Activated CD4-positive, CD25-positive, alpha-beta regulatory T cell treated with anti-CD3 and anti-CD28 coated beads, Interleukin-2, amount 50 U/mL, for 16 hours (primary cell): ENCODE results near the gene LCN15.
"Not testable (repeated sequence)": the region's sequence is repeated elsewhere in the genome, so short reads cannot be mapped to it uniquely, and the experiment has no call there.

Source experiments
- DNase-seq: peaks from one replicate; pipeline ENCODE4 v3.0.0-alpha.2; 2020; ENCODE audit warnings: low read depth, low spot score

The LCN15 gene

DNA sequence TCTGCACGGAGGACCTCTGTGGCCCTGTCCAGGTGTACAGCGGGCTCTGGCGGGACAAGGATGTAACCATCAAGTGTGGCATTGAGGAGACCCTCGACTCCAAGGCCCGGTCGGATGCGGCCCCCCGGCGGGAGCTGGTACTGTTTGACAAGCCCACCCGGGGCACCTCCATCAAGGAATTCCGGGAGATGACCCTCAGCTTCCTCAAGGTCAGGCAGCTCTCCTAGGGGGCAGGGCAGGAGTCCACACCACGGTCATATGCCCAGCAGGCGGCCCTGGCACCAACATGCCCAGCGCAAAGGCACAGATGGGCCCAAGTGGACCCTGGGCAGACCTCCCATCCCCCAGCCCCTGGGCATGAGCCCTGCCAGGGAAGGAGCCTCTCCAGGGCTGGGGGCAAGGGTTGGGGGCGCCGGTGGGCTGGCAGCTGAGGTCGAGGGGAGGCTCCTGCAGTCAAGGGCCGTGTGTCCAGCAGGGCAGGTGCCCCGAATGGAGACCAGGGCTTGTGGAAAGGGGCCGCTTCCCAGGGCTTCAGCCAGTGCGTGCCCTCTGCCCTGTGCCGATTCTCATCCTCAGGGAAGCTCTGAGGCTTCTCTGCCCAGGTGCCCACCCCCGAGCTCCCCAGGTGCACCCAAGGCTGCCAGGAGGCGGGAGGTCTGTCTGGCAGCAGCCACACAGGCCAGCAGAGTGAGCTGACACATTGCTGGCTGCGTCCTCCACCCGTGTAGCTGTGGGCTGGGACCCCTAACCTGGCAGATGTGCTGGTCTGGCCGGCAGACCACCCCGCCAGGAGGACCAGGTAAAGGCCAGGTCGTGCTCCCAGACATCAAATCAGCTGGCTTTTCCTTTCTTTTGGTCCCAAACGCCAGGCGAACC, 42.0 kb downstream of the LCN15 start:
- DNase-seq, result no peak

DNA sequence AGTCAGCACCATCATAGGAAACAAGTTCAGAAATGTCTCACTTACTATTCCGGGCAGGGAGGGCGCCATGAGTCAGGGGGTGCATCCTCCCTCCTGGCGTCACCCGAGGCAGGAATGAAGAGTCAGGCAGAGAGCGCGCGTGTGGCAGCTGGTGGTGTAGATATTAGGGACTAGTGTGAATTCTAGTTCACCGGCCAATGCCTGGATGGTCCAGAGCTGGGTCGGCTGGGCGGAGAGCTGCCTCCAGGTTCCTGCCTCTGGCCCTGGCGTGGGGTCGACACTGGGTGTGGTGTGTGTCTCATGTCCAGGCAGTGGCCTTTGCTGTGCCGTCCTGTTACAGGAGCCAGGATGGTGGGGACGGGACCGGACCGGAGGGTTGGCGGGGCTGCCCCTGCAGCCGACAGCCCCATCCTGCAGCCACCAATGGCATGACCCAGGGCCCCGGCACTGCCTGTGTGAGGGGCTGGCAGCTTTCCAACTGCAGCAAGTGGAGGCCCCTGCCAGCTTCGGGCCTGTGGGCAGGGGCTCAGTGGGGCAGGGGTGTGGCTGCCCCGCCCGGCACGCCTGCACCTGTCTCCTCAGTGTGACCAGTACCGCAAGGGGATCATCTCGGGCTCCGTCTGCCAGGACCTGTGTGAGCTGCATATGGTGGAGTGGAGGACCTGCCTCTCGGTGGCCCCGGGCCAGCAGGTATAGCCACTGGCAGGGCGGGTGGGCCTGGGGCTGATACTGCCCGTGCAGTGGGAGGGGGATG, 42.8 kb downstream of the LCN15 start:
- no peak for DNase-seq

DNA sequence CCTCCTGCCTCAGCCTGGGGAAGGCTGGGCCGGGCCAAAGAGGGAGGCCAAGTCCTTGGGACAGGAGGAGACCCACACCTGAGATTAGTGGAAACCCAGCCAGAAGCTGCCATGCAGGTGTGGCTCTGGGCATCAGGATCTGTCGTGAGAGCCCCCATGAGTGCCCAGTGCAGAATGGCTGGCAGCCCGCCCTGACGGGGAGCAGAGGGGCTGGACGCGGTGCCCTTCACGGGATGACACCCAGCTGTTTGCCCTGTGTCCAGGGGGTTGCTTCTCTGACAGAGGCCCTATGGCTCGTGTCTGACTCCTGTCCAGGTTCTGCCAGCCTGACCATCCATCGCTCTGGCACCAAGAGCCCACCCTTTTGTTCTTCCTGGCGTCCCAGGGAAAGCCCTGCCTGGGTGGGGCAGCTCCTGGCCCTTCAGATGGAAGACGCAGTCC, 43.4 kb downstream of the LCN15 start:
- DNase-seq, result no peak

DNA sequence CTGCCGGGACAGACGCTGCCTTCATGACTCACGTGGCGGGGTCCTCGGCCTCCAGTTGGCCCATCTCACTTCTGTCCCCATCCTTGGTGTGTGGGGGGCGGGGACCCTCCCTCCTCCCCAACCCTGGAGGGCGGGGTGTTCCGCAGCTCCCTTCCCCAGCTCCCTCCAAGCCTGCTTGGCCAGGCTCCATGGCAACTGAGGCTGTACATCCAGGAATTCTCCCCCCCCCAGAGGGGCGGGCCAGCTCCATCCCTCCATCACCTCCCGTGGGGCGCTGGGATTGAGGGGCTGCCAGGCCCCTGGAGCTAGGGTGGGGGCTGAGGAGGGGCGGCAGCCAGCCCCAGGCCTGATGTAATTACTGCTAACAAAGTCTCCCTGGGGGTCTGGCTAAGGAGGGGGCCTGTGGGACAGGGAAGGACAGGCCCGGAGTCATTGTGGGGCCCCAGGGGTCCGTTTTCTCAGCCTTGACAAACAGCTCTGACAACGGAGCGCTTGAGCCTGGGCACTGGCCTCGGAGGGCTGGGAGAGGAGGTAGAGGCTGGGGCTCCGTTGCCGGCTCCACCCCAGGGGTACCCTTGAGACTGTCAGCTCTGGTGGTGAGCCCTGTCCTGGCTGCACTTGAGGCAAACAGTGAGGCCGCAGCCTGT, 43.9 kb downstream of the LCN15 start:
- DNase-seq, result no peak

DNA sequence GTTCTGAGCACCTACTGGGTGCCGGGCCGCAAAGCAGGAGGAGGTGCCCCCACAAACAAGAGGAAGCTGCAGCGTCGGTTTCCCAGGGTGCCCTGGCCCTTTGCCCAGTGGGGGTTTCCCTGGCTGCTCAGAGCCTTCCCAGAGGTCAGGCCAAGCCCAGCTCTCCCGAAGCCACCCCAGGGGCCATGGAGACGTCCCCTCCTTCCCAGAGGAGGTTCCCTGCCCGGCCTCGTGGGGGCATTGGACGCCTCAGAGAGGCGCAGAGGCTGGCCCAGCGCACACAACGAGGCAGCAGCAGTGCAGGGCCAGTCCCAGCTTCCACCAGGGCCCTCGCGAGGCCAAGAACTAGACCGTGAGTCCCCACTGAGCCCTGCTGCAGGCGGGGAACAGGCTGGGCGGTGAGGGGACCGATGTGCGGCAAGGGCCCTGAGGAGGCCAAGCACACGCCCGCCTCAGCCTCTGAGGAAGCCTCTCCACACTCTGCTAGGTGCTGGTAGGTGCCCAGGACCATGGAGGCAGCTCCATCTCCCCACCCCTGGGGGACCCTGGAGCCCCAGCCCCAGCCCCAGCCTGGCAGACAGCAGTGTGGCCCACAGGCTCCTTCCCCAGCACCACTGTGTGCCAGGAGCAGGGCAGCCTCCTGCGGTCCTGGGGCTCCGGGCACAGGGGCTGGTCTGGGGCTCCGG, 45.0 kb downstream of the LCN15 start:
- no peak for DNase-seq

DNA sequence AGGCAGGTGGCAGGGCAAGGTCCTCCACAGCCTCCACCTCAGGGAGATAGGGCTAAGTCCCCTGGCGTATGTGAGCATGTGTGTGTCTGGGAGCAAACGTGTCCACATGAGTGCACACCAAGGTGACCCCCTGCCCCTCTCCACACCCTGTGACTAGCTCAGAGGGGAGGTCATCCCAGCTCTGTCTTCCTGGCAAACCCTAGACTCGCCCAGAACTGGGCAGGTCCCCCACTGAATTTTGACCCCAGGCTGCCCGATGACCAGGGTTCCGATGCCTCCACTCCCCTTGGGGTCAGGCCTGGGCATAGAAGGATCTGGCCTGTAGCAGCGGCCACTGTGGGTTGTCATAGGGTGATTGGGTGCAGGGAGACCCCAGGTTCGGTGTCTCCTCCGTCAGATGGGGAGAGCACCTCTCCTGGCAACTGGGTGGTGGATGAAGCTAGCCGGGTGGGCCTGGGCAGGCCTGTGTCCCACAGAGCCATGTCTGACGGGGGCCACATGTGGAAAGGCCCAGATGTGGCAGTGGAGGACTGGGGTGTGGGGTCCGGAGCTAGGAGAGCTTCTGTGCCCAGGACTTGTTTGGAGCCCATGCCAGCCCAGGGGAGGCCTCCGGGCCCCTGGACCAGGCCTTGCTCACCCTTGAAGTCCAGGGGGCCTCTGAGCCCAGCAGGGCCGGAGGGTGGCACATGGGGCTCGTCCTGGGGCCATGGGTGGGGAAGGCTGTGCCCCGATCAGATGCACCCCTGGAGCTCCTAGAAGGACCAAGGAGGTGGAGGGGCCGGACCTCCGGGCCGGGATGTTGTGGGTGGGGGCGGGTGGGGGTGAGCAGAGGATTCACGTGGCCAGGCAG, 45.7 kb downstream of the LCN15 start:
- DNase-seq, result no peak

DNA sequence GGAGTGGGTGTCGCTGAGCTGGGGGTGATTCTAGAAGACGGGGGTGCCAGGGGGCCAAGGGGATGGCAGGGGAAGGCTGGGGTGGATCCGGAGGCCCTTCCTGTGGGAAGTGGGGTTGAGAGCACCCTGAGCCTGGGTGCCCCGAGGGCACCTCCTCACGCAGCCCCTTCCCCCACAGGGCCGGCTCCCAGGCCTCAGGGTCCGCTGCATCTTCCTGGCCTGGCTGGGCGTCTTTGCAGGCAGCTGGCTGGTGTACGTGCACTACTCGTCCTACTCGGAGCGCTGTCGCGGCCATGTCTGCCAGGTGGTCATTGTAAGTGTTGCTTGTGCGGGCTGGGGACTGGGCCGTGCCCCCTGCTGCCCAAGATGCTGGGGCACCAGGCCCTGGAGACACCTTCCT, 46.9 kb downstream of the LCN15 start:
- no peak for DNase-seq

DNA sequence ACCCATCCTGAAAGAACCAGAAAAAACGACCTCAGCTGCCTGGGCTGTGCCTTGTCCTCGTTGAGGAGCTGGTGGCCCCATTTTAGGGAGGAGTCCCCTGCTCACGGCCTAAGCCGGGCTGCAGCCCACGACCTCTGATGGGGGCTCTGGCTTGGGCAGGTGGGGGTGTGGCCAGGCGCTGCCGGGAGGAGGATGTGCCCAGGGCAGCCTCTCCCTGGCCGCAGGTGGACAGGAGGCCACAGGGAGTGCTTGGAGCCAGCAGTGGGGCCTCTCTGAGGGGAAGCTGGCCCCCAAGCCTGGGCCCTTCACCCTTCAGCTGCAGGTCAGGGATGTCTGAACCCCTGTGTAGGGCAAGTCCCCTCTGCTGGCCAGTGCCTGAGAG, 49.4 kb downstream of the LCN15 start:
- no peak for DNase-seq

DNA sequence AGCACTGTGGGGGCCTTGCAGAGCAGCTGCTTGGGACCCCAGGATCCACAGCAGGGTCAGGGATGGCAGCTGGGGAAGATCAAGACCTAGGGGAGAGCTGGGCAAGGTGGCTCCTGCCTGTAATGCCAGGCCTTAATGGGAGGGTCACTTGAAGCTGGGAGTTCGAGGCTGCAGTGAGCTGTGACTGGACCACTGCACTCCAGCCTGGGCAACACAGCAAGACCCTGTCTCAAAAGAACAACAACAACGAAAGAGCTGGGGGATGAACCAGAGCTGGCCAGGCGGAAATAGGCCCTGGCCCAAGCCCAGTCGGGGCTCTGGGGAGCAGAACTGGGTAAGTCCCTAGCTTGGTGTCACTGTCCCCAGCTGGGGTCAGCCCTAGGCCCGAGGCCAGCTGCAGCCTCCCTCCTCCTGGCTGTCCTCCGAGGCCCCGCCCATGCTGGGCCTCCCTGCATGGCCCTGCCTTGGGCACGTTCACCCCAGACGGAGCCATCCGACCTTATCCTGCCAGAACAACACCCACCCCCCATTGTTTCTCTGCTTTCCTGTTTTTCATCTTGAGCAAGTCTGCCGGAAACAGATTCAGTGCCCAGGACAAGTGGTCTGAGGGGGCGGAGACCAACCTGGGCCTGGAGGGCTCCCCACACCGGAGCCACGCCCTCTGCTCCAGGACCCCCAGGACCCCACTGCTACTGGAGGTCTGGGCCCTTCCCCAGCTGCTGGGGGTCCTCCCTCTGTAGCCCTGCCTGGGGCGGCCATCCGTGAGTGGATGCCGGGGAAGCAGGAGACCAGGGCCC, 50.0 kb downstream of the LCN15 start:
- DNase-seq, result no peak

DNA sequence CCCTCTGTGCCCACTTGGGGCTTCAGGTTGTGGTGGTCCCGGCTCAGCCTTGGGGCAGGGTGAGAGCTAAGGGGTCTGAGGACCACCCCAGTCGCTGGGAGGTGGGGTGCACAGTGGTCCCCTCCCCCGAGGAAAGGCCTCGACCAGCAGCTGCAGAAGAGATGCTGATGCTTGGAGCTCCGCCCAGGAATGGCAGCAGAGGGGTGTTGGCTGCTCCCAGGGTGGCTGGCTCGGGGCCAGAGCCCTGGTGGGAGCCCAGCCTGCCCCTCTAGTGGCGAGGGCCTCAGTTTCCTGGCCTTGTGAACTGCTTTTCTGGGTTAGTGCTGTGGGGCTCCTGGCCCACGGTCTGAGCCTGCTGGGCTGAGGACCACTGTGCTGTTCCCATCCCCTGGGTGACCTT, 50.8 kb downstream of the LCN15 start:
- no peak for DNase-seq

DNA sequence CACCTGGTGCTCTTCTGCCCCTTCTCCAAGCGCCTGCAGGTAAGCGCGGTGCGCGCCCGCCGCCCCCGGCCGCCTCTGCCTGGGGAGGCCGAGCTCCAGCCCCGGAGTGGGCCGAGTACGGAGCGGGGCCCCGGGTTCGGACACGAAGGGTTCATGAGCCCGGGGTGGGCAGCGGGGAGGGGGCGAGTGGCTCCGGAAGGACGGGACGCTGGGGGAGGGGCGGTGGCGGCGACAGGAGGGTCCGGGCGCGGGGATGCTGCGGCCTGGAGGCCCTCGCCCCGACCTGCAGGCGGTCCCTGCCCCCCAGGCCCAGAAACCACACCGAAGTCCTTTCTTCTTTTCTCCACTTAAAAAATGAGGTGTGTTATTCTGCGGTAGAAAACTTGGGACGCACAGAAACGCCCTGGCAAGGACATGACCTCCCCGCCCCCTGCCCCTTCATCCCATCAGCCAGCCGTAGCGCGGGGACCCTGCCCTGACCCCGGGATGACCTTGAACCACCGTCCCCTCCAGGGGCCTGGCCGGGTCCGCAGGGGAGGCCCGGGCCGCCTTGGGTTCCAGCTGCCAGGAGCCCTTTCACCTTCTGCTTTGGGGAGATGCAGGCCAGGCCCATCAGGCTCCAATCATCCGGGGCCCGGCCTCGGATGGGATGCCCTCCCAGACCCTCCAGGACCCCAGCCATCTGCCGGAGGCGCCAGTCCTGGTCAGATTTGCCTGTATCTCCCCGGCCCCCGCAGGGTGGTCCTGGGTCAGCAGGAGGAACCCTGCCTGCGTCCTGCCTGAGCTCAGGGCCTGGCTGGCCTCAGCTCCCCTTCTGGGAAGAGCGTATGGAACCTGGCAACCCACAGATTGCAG, 51.4 kb downstream of the LCN15 start:
- no peak for DNase-seq

DNA sequence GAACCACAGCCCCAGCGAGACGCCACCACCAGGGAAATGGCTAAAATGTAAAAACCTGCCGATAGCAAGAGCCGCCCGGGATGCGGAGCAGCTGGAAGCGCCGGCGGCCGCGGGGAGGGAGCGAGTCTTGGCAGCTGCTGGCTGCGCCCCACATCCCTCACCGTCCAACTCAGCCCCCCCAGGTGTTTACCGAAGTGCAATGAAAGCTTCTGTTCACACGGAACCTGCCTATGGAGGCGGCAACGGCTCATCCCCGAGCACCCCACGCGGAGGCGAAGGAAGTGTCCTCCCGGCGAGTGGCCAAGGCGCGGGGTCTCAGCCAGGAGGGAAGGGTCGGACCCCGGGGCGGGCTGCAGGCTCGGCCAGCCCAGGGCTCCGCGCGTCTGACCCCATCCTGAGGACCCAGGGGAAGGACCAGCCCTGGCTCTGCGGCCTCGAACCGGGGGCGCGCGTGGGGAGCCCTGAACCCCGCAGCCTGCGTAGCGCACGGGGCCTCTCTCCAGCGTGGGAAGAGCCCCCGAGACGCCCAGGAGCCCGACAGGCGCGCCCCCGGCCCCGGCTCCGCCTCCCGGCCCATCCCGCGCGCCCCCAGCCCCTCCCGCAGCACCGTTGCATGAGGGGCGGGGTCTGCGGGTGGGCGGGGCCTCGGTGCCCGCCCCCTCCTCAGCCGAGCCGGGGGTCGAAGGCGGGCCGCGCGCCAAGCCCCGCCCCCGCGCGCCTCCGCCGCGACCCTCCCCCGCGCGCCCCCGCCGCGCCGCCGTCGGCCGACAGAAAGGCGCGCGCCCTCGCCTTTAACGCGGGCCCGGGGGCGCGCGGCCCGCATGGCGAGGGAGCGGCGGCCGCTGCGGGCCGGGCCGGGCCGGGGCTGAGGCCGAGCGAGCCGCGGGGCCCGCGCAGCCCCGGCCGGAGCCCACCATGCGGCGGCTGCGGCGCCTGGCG, 52.3 kb downstream of the LCN15 start, which contains the start of gene DIPK1B:
Gene DIPK1B (plus strand): TSS at position 822 of the 939 bp plus-strand sequence. CDS start 94 bp downstream, at position 916.
- DNase-seq, result no peak

DNA sequence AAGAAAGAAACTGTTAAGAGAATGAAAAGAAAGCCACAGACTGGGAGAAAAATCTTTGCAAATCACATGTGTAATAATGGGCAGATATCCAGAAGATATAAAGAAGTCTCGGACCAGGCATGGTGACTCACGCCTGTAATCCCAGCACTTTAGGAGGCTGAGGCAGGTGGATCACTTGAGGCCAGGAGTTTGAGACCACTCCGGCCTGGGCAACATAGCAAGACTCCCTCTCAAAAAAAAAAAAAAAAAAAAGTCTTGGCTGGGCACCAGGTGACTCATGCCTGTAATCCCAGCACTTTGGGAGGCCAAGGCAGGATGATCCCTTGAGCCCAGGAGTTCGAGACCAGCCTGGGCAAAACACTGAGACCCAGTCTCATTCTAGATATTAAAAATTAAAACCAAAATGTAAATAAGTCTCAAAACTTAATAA, 53.1 kb downstream of the LCN15 start:
- not testable (repeated sequence) for DNase-seq

DNA sequence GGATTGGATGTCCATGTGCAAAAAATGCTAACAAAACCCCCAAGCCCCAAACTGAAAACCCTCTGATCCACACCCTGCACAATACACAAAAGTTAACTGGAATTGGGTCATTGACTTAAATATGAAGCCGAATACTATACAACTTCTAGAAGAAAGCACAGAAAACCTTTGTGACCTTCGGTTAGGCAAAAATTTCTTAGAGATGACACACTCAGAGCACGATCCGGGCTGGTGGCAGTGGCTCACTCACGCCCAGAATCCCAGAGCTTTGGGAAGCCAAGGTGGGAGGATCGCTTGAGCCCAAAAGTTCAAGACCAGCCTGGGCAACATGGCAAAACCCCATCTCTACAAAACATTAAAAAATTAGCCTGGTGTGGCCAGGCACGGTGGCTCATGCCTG, 53.8 kb downstream of the LCN15 start:
- no peak for DNase-seq
